ENCODE data around the gene DDX42.

DNA sequence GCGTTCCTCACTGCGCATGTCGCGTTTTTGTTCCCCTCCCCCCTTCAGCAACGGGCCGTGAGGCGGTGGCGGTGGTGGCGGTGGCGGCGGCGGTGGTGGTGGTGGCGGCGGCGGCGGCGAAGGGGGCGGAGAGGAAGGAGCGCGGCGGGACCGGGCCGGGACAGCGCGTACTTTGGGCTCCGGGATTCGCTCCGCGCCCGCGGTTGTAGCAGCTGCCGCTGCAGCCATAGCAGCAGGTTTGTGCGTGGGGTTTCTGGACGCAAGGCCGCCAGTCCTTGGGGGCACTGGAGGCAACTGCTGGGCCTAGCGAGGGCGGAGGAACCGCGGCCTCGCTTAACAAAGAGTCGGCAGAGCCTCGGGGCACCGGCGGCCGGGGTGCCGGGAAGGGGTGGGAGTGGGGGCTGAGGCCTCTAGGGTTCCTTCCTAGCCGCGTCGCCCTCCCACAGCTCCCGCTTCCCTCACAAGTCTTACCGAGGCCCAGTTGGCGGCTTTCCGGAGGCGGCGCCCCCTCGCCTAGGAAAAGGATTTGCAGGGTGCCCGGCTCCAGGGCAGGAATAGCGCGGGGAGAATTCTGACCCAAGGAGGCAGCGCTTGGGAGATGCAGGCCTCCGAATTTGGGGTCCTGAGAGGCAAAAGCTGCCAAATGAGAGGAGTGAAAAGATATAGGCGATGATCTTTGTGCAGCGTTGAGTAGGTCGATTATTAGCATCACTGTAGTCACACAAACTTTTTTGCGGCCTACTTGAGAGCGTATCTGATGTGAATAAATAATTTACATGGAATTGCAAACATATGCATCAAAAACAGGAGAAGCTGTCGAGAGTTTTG lies at the start of gene DDX42:
- TF ChIP-seq, protein P1, sequence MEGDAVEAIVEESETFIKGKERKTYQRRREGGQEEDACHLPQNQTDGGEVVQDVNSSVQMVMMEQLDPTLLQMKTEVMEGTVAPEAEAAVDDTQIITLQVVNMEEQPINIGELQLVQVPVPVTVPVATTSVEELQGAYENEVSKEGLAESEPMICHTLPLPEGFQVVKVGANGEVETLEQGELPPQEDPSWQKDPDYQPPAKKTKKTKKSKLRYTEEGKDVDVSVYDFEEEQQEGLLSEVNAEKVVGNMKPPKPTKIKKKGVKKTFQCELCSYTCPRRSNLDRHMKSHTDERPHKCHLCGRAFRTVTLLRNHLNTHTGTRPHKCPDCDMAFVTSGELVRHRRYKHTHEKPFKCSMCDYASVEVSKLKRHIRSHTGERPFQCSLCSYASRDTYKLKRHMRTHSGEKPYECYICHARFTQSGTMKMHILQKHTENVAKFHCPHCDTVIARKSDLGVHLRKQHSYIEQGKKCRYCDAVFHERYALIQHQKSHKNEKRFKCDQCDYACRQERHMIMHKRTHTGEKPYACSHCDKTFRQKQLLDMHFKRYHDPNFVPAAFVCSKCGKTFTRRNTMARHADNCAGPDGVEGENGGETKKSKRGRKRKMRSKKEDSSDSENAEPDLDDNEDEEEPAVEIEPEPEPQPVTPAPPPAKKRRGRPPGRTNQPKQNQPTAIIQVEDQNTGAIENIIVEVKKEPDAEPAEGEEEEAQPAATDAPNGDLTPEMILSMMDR (IDR thresholded peaks at IDR 0.05; ENCODE audit: low read length), result peak; percentile 8; the same call in 1 of the 2 replicates
- TF ChIP-seq EZH2phosphoT487 (IDR thresholded peaks at IDR 0.05; ENCODE audit: low read length), result no peak

Measured in MM.1S (cell line).